NCI-H526 treated with DMSO at 0.1 percent for 48 hours (cell line): ENCODE data around the gene DDX59.

Source experiments
- DNase-seq: peaks from one replicate; lab custom pipeline; 2025; lab: John Stamatoyannopoulos, UW

DDX59 gene

GRCh38 chr1:200669314-200670241 is at the start of gene DDX59:
TSS of gene DDX59 (minus strand) at chr1:200669907. CDS start at chr1:200666740, 3,167 bp downstream.
- peak; percentile 90 for DNase-seq

- DNase-seq: no peak
These were observed 44.9 kb upstream of the DDX59 start for GRCh38 chr1:200714504-200715187.

- no peak for DNase-seq
These were observed 40.5 kb upstream of the DDX59 start for GRCh38 chr1:200710166-200710565.

GRCh38 chr1:200708769-200709168 is 39.1 kb upstream of the DDX59 start:
- no peak for DNase-seq

GRCh38 chr1:200708161-200708560 is 38.5 kb upstream of the DDX59 start:
- DNase-seq: no peak

- DNase-seq: no peak
These were observed 37.4 kb upstream of the DDX59 start for GRCh38 chr1:200707116-200707515.

GRCh38 chr1:200706111-200706814 is 36.6 kb upstream of the DDX59 start:
- no peak for DNase-seq

- no peak for DNase-seq
These were observed 35.3 kb upstream of the DDX59 start for GRCh38 chr1:200704986-200705500.

GRCh38 chr1:200699871-200700270 is 30.2 kb upstream of the DDX59 start:
- DNase-seq: no peak

- DNase-seq: no peak
These were observed 25.0 kb upstream of the DDX59 start for GRCh38 chr1:200694738-200695137.

- no peak for DNase-seq
These were observed 23.6 kb upstream of the DDX59 start for GRCh38 chr1:200693327-200693726.

GRCh38 chr1:200692316-200692715 is 22.6 kb upstream of the DDX59 start:
- no peak for DNase-seq

GRCh38 chr1:200686620-200687019 is 16.9 kb upstream of the DDX59 start:
- DNase-seq: no peak

- DNase-seq: no peak
These were observed 14.3 kb upstream of the DDX59 start for GRCh38 chr1:200684015-200684414.

GRCh38 chr1:200683298-200683697 is 13.6 kb upstream of the DDX59 start:
- DNase-seq: no peak

- no peak for DNase-seq
These were observed 11.5 kb upstream of the DDX59 start for GRCh38 chr1:200681231-200681630.

- no peak for DNase-seq
These were observed 7.1 kb upstream of the DDX59 start for GRCh38 chr1:200676829-200677228.

- no peak for DNase-seq
These were observed 5.8 kb upstream of the DDX59 start for GRCh38 chr1:200675588-200675852.

GRCh38 chr1:200674838-200675587 is 5.3 kb upstream of the DDX59 start:
- DNase-seq: no peak

- no peak for DNase-seq
These were observed 4.5 kb upstream of the DDX59 start for GRCh38 chr1:200673952-200674823.

GRCh38 chr1:200671235-200671786 is 1.6 kb upstream of the DDX59 start:
- no peak for DNase-seq
